Measurements from ENCODE around the gene PHF19. TPM values are rescaled to one million over a fixed set of nuclear protein-coding genes. Genes with fewer than 3 reads are reported as not detected.

Gene PHF19
- total and polyA plus RNA-seq, 10 of the 15 experiments (the other 5 are each of a cell fraction or from before 2014, with no cell fraction given) = 26.0 to 133 (median 87.7) TPM

- H4K20me1 ChIP-seq (ENCODE audit: control insufficient read depth, insufficient read depth) = no peaks in the 10 kb centered on the region
- H2AFZ ChIP-seq (ENCODE audit: control insufficient read depth, low read depth, low read length) = peak overlapping the region; percentile 14; the same call in 1 of the 2 replicates
- no peak overlapping the region for H3K4me3 ChIP-seq
- peak overlapping the region; percentile 68 for H3K4me2 ChIP-seq (ENCODE audit: control insufficient read depth, insufficient read depth)
- H3K27ac ChIP-seq (ENCODE audit: control insufficient read depth, insufficient read depth) = peak overlapping the region; percentile 94
- H3K79me2 ChIP-seq (ENCODE audit: control insufficient read depth, insufficient read depth, low read length) = no peaks in the 10 kb centered on the region
- H3K9ac ChIP-seq (ENCODE audit: control insufficient read depth, insufficient read depth, low read length) = peak overlapping the region; percentile 63
- H3K27me3 ChIP-seq (replicated peaks in 1 of 2; ENCODE audit: control insufficient read depth in 2 of 2, insufficient read depth in 2 of 2, low read length in 1 of 2) = no peaks in the 10 kb centered on the region
- ChIA-PET SMC1A (ENCODE audit: uncharacterized antibody, unreplicated experiment) (interaction anchor here (1.0 to 23.6 kb wide), 8 partner anchors 9 to 138 kb away, joined by 3 to 522 read pairs (median 5); partner anchors contain the start of gene TRAF1), CTCF (interaction anchor here (0.9 to 3.0 kb wide), 6 partner anchors 14 to 136 kb away, joined by 3 to 13 read pairs (median 5); no protein-coding TSS in a partner anchor), POLR2A (interaction anchor here (0.9 to 15.6 kb wide), 6 partner anchors 8 to 34 kb away, joined by 3 to 383 read pairs (median 6); partner anchors contain the start of genes PHF19 and TRAF1), RAD21 (ENCODE audit: unreplicated experiment) (interaction anchor here (0.7 to 8.7 kb wide), 10 partner anchors 10 to 228 kb away, joined by 3 to 104 read pairs (median 4); partner anchors contain the start of gene TRAF1)
- H3K36me3 ChIP-seq (ENCODE audit: control insufficient read depth in 2 of 2, insufficient read depth in 2 of 2, low read length in 1 of 2) = no peaks in the 10 kb centered on the region
- in situ Hi-C loops (cut with MboI) (no loop called here), intact Hi-C loops (cut with micrococcal nuclease; ENCODE audit: unreplicated experiment) (loop anchor here (1.0 to 2.0 kb wide), 2 partner anchors 33 to 138 kb away; partner anchors contain the start of gene TRAF1)
- DNase-seq (ENCODE audit: low read depth, low spot score) (no peak), ATAC-seq (peak; percentile 47), FAIRE-seq (no peak)
- BruUV-seq (replicated peaks) = no TSS peak
- H3K4me1 ChIP-seq (ENCODE audit: control insufficient read depth, insufficient read depth, low read length) = peaks cover 65% of the 10 kb centered on the region
- no peaks in the 10 kb centered on the region for H3K9me3 ChIP-seq (replicated peaks; ENCODE audit: control insufficient read depth, insufficient read depth, low read length)
- WGBS (ENCODE audit: insufficient coverage, insufficient replicate concordance, low lambda C conversion rate, missing lambda C conversion rate) = 63% methylated on average over 13 of the region's 13 CpGs
- TF ChIP-seq SMC3 (IDR thresholded peaks at IDR 0.05; ENCODE audit: borderline replicate concordance, low read length) = no peak
- no peak for TF ChIP-seq IRF4 (IDR thresholded peaks at IDR 0.05; ENCODE audit: low read depth, low read length)
- no peak for TF ChIP-seq ZNF274 (IDR thresholded peaks at IDR 0.05; ENCODE audit: insufficient read depth, insufficient read length)
- no peak; the same call in 2 of the 3 replicates for TF ChIP-seq POU2F2 (IDR thresholded peaks at IDR 0.05; ENCODE audit: borderline replicate concordance, low read depth, low read length)
- TF ChIP-seq RUNX3 (IDR thresholded peaks at IDR 0.05; ENCODE audit: low read length) = no peak
- TF ChIP-seq ZSCAN29 (IDR thresholded peaks at IDR 0.05) = no peak
- no peak for TF ChIP-seq E4F1 (IDR thresholded peaks at IDR 0.05; ENCODE audit: borderline replicate concordance, partially characterized antibody)
- no peak for TF ChIP-seq ZNF592 (IDR thresholded peaks at IDR 0.05)
- peak; percentile 60 for TF ChIP-seq ATF7 (IDR thresholded peaks at IDR 0.05; ENCODE audit: low read depth)
- TF ChIP-seq PRDM15 (CRISPR knock-in tag; IDR thresholded peaks at IDR 0.05) = no peak
- TF ChIP-seq POLR2A (IDR thresholded peaks at IDR 0.05; ENCODE audit: low read depth, low read length) = peak; percentile 57
- no peak for TF ChIP-seq SUPT20H (IDR thresholded peaks at IDR 0.05; ENCODE audit: borderline replicate concordance, control insufficient read depth, low read depth, low read length)
- peak; percentile 53; the same call in 1 of the 2 replicates for TF ChIP-seq BCL11A (IDR thresholded peaks at IDR 0.05; ENCODE audit: low read depth, low read length)
Measured at GRCh38 chr9:120893611-120894307, 16.8 kb upstream of the PHF19 start.

All from GM12878 (cell line).